ENCODE data around the gene CD83. TPM values are rescaled to one million over a fixed set of nuclear protein-coding genes. Genes with fewer than 3 reads are reported as not detected.

Gene CD83
- total and polyA plus RNA-seq, 9 of the 15 experiments (the other 6 are each of a cell fraction or from before 2014, with no cell fraction given): 2.5 to 4.1 (median 3.4) TPM

DNA sequence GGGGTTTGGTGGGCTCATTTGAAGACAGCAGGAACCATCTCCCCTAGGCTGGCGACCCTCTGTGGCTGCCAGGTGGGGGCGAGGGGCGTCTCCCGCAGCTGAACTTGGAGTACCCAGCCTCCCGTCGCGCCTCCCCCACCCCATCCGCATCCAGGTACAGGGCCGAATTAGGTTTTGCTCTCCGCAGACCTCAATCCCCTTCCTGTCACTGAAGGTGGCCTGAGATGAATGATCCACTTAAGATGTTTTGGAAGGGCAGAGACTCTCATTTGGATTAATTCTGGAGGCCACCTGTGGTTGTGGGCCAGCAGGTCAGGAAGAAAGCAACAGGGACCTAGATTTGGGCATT lies 493 bp downstream of the CD83 start:
- DNase-seq (ENCODE audit: extremely low read depth in 1 of 4, low spot score in 3 of 4): no peak
- no peaks in the 10 kb centered on the region for H3K36me3 ChIP-seq (ENCODE audit: control insufficient read depth, insufficient read depth, low read length)
- in situ Hi-C loops (cut with MboI) (no loop called here), intact Hi-C loops (cut with micrococcal nuclease) (no loop called here)
- H3K4me1 ChIP-seq (replicated peaks in 1 of 2; ENCODE audit: control insufficient read depth in 2 of 2, insufficient read depth in 2 of 2, low read length in 2 of 2): peaks cover 0 to 11% of the 10 kb centered on the region in 2 experiments; a peak in 3 of 5 replicates
- H3K4me3 ChIP-seq: peak overlapping the region; percentile 64
- POLR2A ChIA-PET: interaction anchor here (0.5 to 4.1 kb wide), 3 partner anchors 8 to 21 kb away, joined by 3 to 24 read pairs (median 6); no protein-coding TSS in a partner anchor
- H3K27ac ChIP-seq (ENCODE audit: extremely low read depth, low read depth, low read length): no peak overlapping the region
- no peaks in the 10 kb centered on the region for H3K27me3 ChIP-seq (ENCODE audit: control insufficient read depth in 2 of 2, insufficient read depth in 2 of 2, low read length in 2 of 2)
- H3K79me2 ChIP-seq (ENCODE audit: control insufficient read depth, insufficient read depth, low read length): no peaks in the 10 kb centered on the region
- BruUV-seq (replicated peaks): no TSS peak
- H3K4me2 ChIP-seq (ENCODE audit: insufficient read depth, low read length): peak overlapping the region; percentile 56
- peak overlapping the region; percentile 21 to 90; a peak in 3 of 4 replicates for H3K9ac ChIP-seq (ENCODE audit: insufficient read depth in 1 of 2, low read depth in 2 of 2, low read length in 2 of 2)
- 48% methylated on average over 10 of the region's 10 CpGs for WGBS (ENCODE audit: insufficient coverage, low coverage, missing lambda C conversion rate)
- ATAC-seq: no peak; the same call in 2 of the 3 replicates
- H3K9me3 ChIP-seq (replicated peaks; ENCODE audit: control insufficient read depth, insufficient read depth, low read depth, low read length): no peaks in the 10 kb centered on the region
- H2AFZ ChIP-seq (ENCODE audit: low read depth, low read length): peak overlapping the region; percentile 81
- H3K9me1 ChIP-seq (ENCODE audit: control insufficient read depth, insufficient read depth, low read length): no peaks in the 10 kb centered on the region
- no peaks in the 10 kb centered on the region for H4K20me1 ChIP-seq (replicated peaks; ENCODE audit: control insufficient read depth, insufficient read depth, low read length)
- CTCF ChIA-PET (ENCODE audit: low intra/inter-chr PET ratio): no interaction called here
- FAIRE-seq: no peak
- TF ChIP-seq MCM7 (IDR thresholded peaks at IDR 0.05): no peak
- TF ChIP-seq KLF6 (CRISPR knock-in tag; IDR thresholded peaks at IDR 0.05; ENCODE audit: borderline replicate concordance): no peak
- TF ChIP-seq, protein P1, sequence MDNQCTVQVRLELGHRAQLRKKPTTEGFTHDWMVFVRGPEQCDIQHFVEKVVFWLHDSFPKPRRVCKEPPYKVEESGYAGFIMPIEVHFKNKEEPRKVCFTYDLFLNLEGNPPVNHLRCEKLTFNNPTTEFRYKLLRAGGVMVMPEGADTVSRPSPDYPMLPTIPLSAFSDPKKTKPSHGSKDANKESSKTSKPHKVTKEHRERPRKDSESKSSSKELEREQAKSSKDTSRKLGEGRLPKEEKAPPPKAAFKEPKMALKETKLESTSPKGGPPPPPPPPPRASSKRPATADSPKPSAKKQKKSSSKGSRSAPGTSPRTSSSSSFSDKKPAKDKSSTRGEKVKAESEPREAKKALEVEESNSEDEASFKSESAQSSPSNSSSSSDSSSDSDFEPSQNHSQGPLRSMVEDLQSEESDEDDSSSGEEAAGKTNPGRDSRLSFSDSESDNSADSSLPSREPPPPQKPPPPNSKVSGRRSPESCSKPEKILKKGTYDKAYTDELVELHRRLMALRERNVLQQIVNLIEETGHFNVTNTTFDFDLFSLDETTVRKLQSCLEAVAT (IDR thresholded peaks at IDR 0.05): no peak
- no peak for TF ChIP-seq PYGO2 (tag; IDR thresholded peaks at IDR 0.05)
- no peak for TF ChIP-seq U2AF2 (optimal IDR thresholded peaks at IDR 0.05; ENCODE audit: low read depth, low read length)
- no peak for TF ChIP-seq ZNF76 (CRISPR knock-in tag; IDR thresholded peaks at IDR 0.05; ENCODE audit: borderline replicate concordance)
- TF ChIP-seq MYBL2 (IDR thresholded peaks at IDR 0.05; ENCODE audit: low read depth): no peak
- TF ChIP-seq MYBL2 (CRISPR knock-in tag; IDR thresholded peaks at IDR 0.05; ENCODE audit: borderline replicate concordance): no peak
- peak; percentile 6; the same call in 1 of the 2 replicates for TF ChIP-seq ZEB2 (IDR thresholded peaks at IDR 0.05)
- TF ChIP-seq PRPF4 (IDR thresholded peaks at IDR 0.05; ENCODE audit: insufficient read depth, low read depth, low read length, poor library complexity, severe bottlenecking): no peak
- TF ChIP-seq TCFL5 (CRISPR knock-in tag; conservative IDR thresholded peaks at IDR 0.05): no peak
- no peak for TF ChIP-seq ZNF551 (CRISPR knock-in tag; IDR thresholded peaks at IDR 0.05)

Data from K562 (cell line).